ENCODE results near the gene RAP1B.

The RAP1B gene

DNA sequence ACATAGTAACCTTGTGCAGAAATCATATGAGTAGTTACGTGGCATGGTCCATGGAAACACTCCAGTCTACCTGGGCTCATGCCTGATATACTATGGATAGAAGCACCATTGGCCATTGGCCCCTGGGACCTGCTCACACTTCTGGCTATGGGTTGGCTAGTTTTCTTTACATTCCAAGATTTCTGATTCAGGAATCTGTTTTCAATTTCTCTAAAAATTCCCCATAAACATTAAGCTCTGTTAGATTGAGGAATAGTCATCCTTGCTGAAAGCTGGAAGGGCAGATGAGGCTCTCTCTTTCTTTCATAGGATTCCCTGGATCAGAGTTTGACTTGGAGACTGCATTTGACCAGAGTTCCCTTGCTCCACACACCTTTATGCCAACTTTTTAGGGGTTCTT lies 37.3 kb upstream of the RAP1B start:
- no peak for DNase-seq (ENCODE audit: low spot score)
- ChIA-PET POLR2A (ENCODE audit: low non-redundant PET) (no interaction called here), CTCF (no interaction called here)
- TF ChIP-seq CTCF (conservative IDR thresholded peaks at IDR 0.05; ENCODE audit: low read depth) = no peak
- no peak overlapping the region for H3K27ac ChIP-seq

DNA sequence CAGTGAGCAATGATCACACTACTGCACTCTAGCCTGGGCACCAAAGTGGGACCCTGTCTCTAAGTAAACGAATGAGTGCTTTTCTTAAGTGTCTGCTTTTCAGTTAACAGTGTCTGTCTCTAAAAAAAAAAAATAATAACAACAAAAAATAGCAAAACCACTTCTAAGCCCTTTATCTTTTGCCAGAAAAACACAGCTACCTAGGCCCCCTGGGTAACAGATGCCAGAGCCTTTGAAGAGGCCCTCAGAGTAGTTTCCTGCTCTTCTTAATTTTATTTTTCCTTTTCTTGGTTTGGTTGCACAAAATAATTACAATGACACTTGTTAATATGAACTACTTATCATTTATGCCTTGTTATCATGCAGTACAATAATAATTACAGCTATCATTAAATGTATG lies 32.8 kb upstream of the RAP1B start:
- POLR2A ChIA-PET (ENCODE audit: low non-redundant PET) = no interaction called here
- no peak for DNase-seq (ENCODE audit: low spot score)
- H3K27ac ChIP-seq = no peak overlapping the region
- CTCF ChIA-PET = no interaction called here
- no peak for TF ChIP-seq CTCF (conservative IDR thresholded peaks at IDR 0.05; ENCODE audit: low read depth)

DNA sequence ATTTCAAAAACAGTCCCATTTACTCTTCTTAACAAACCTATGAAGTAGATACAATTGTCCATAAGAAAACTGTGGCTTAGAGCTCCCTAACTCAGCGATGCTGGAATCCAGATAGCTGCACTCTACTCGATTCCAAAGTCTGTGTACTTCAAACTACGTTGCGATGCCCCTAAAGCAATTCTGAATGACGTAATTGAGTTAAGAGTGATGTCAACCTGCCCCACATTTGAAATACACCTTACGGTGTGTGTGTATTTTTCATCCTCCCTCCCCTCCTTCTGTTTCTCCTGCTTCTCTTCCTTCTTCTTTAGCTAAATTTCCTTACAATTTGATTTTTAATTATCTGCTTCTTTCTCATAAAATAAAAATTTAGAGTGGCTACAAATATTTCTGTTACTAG lies 31.9 kb upstream of the RAP1B start:
- DNase-seq (ENCODE audit: low spot score) = no peak
- POLR2A ChIA-PET (ENCODE audit: low non-redundant PET) = no interaction called here
- no peak overlapping the region for H3K27ac ChIP-seq
- CTCF ChIA-PET = interaction anchor here (0.5 kb wide), 1 partner anchor 244 kb away, joined by 3 read pairs; no protein-coding TSS in a partner anchor
- no peak for TF ChIP-seq CTCF (conservative IDR thresholded peaks at IDR 0.05; ENCODE audit: low read depth)

DNA sequence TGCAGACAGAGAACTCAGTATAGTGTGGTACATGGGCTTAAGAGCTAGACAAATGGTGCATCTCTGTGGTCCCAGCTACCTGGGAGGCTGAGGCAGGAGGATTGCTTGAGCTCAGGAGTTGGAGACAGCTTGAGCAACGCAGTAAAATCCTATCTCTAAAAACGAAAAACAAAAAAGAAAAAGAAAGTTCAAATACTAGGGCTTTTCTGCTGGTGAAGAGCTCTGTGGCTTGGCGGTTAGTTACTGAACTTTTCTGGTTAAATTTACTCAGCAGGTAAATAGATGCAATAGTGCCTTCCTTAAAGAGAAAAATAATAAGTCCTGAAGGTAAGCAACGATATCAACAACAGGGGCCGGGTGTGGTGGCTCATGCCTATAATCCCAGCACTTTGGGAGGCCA lies 31.4 kb upstream of the RAP1B start:
- ChIA-PET CTCF (no interaction called here), POLR2A (ENCODE audit: low non-redundant PET) (no interaction called here)
- DNase-seq (ENCODE audit: low spot score) = no peak
- no peak for TF ChIP-seq CTCF (conservative IDR thresholded peaks at IDR 0.05; ENCODE audit: low read depth)
- no peak overlapping the region for H3K27ac ChIP-seq

GRCh38 chr12:68580911-68581310 lies 29.8 kb upstream of the RAP1B start:
- POLR2A ChIA-PET (ENCODE audit: low non-redundant PET) = no interaction called here
- CTCF ChIA-PET = interaction anchor here (1.3 kb wide), 1 partner anchor 189 kb away, joined by 5 read pairs; no protein-coding TSS in a partner anchor
- TF ChIP-seq CTCF (conservative IDR thresholded peaks at IDR 0.05; ENCODE audit: low read depth) = no peak
- DNase-seq (ENCODE audit: low spot score) = no peak
- no peak overlapping the region for H3K27ac ChIP-seq

DNA sequence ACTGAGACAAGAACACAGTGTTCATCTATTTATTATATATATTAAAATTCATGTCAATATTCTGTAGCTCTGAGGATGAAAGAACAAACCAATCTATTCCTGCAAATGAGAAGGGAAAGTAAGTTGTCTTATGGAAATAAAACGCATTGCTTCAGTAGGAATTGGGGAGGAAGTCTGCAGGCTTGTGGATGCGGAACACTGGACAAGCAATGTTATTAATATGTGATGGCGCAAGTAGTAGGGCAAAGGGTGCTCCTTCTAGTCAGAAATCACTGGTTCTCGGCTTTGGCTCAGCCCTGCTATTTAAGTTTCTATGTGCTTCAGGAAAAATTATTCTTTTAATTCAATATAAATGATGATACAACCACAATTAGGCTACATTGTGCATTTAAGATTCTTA lies 28.8 kb upstream of the RAP1B start:
- ChIA-PET CTCF (interaction anchor here (1.3 kb wide), 1 partner anchor 190 kb away, joined by 5 read pairs; no protein-coding TSS in a partner anchor), POLR2A (ENCODE audit: low non-redundant PET) (no interaction called here)
- TF ChIP-seq CTCF (conservative IDR thresholded peaks at IDR 0.05; ENCODE audit: low read depth) = no peak
- H3K27ac ChIP-seq = no peak overlapping the region
- DNase-seq (ENCODE audit: low spot score) = no peak

GRCh38 chr12:68585966-68586365 lies 24.7 kb upstream of the RAP1B start:
- no peak for TF ChIP-seq CTCF (conservative IDR thresholded peaks at IDR 0.05; ENCODE audit: low read depth)
- no peak overlapping the region for H3K27ac ChIP-seq
- DNase-seq (ENCODE audit: low spot score) = no peak
- ChIA-PET POLR2A (ENCODE audit: low non-redundant PET) (no interaction called here), CTCF (no interaction called here)

All from RWPE1 (cell line).